Loucy (cell line): ENCODE results near the gene RAMACL.

Source experiments
- H2AFZ ChIP-seq: fragments of 200-600 bp; sonication (generic); 2 replicates; pipeline ENCODE4 v1.6.0; 2016; ENCODE audit warnings: antibody characterized with exemption, mild to moderate bottlenecking, low read length, moderate library complexity
- H3F3A ChIP-seq: fragments of 200-600 bp; 2 replicates; pipeline ENCODE4 v1.6.0; 2016; ENCODE audit warnings: antibody characterized with exemption, low read depth, mild to moderate bottlenecking
- H3K27me3 ChIP-seq: fragments of 200-600 bp; sonication (generic); 2 replicates; pipeline ENCODE4 v1.6.1; 2014; ENCODE audit warnings: low read length, mild to moderate bottlenecking; ENCODE audit not compliant: insufficient read depth, poor library complexity, severe bottlenecking
- H3K36me3 ChIP-seq: fragments of 200-600 bp; sonication (generic); 2 replicates; pipeline ENCODE4 v1.6.1; 2016; ENCODE audit warnings: low read length; ENCODE audit not compliant: insufficient read depth
- H3K4me1 ChIP-seq: fragments of 200-600 bp; sonication (generic); 2 replicates; pipeline ENCODE4 v1.5.1; 2014; ENCODE audit warnings: low read length, mild to moderate bottlenecking; ENCODE audit not compliant: insufficient read depth, poor library complexity, severe bottlenecking
- H3K4me2 ChIP-seq: fragments of 200-600 bp; sonication (generic); 2 replicates; pipeline ENCODE4 v1.6.0; 2014; ENCODE audit warnings: antibody characterized with exemption, low read length, low read depth, mild to moderate bottlenecking; ENCODE audit not compliant: poor library complexity, severe bottlenecking
- H3K4me3 ChIP-seq: fragments of 200-600 bp; sonication (generic); 2 replicates; pipeline ENCODE4 v1.5.1; 2014; ENCODE audit warnings: low read length, mild to moderate bottlenecking, mixed read lengths; ENCODE audit not compliant: poor library complexity, severe bottlenecking
- H3K79me2 ChIP-seq: fragments of 200-600 bp; sonication (generic); 2 replicates; pipeline ENCODE4 v1.6.1; 2014; ENCODE audit warnings: low read length; ENCODE audit not compliant: insufficient read depth
- H3K9ac ChIP-seq: fragments of 200-600 bp; sonication (generic); 2 replicates; pipeline ENCODE4 v1.6.0; 2014; ENCODE audit warnings: mild to moderate bottlenecking, low read depth, low read length, moderate library complexity; ENCODE audit not compliant: poor library complexity, severe bottlenecking
- H3K9me2 ChIP-seq: fragments of 200-600 bp; sonication (generic); replicated peaks from 2 replicates; pipeline ENCODE4 v1.6.1; 2016; ENCODE audit warnings: low read depth, low read length, mixed read lengths
- H3K9me3 ChIP-seq: fragments of 200-600 bp; sonication (generic); 2 replicates; pipeline ENCODE4 v1.6.1; 2014; ENCODE audit warnings: mild to moderate bottlenecking, antibody characterized with exemption, low read length, low read depth; ENCODE audit not compliant: insufficient read depth
- H4K20me1 ChIP-seq: fragments of 200-600 bp; sonication (generic); 2 replicates; pipeline ENCODE4 v1.6.0; 2014; ENCODE audit warnings: antibody characterized with exemption, low read length, mild to moderate bottlenecking; ENCODE audit not compliant: insufficient read depth, poor library complexity, severe bottlenecking
- CTCF ChIP-seq: fragments of 200-600 bp; sonication (generic); conservative IDR thresholded peaks from 2 replicates; pipeline ENCODE4 v1.5.1; 2014; ENCODE audit warnings: mild to moderate bottlenecking, antibody characterized with exemption, low read length
- EZH2phosphoT487 ChIP-seq: fragments of 200-600 bp; IDR thresholded peaks from 2 replicates; pipeline ENCODE4 v1.6.1; 2018; ENCODE audit warnings: antibody characterized with exemption, mild to moderate bottlenecking, moderate library complexity, borderline replicate concordance

The RAMACL gene

GRCh38 chr6:166565084-166565967 lies 21.2 kb downstream of the RAMACL start:
- Histone ChIP-seq H3K79me2 (no peaks in the 10 kb centered on the region), H2AFZ (no peak overlapping the region), H3K36me3 (no peaks in the 10 kb centered on the region), H3K9me3 (no peaks in the 10 kb centered on the region), H3K9me2 (no peaks in the 10 kb centered on the region), H4K20me1 (no peaks in the 10 kb centered on the region), H3K27me3 (no peaks in the 10 kb centered on the region), H3K4me2 (no peak overlapping the region), H3F3A (no peaks in the 10 kb centered on the region), H3K4me3 (no peak overlapping the region), H3K4me1 (no peaks in the 10 kb centered on the region), H3K9ac (no peak overlapping the region)
- TF ChIP-seq CTCF, result no peak
- TF ChIP-seq EZH2phosphoT487, result no peak

GRCh38 chr6:166563805-166564204 lies 22.7 kb downstream of the RAMACL start:
- no peak overlapping the region for H3K4me3 ChIP-seq

GRCh38 chr6:166563200-166563599 lies 23.3 kb downstream of the RAMACL start:
- Histone ChIP-seq H3F3A (no peaks in the 10 kb centered on the region), H3K9me2 (no peaks in the 10 kb centered on the region), H3K27me3 (no peaks in the 10 kb centered on the region), H4K20me1 (no peaks in the 10 kb centered on the region), H3K4me1 (no peaks in the 10 kb centered on the region), H3K9ac (no peak overlapping the region), H2AFZ (no peak overlapping the region), H3K79me2 (no peaks in the 10 kb centered on the region), H3K4me2 (no peak overlapping the region), H3K9me3 (no peaks in the 10 kb centered on the region), H3K4me3 (no peak overlapping the region), H3K36me3 (no peaks in the 10 kb centered on the region)
- TF ChIP-seq CTCF, result no peak
- no peak for TF ChIP-seq EZH2phosphoT487

More at GRCh38 chr6:166563805-166564204, 22.7 kb downstream of the RAMACL start:
- Histone ChIP-seq H3K27me3 (no peaks in the 10 kb centered on the region), H4K20me1 (no peaks in the 10 kb centered on the region), H3F3A (no peaks in the 10 kb centered on the region), H3K4me2 (no peak overlapping the region), H2AFZ (no peak overlapping the region), H3K36me3 (no peaks in the 10 kb centered on the region), H3K9ac (no peak overlapping the region), H3K9me2 (no peaks in the 10 kb centered on the region), H3K9me3 (no peaks in the 10 kb centered on the region), H3K79me2 (no peaks in the 10 kb centered on the region), H3K4me1 (no peaks in the 10 kb centered on the region)
- TF ChIP-seq CTCF (no peak), EZH2phosphoT487 (no peak)
